K562 (cell line): ENCODE results near the gene EGFL7. TPM values are rescaled to one million over a fixed set of nuclear protein-coding genes. Genes with fewer than 3 reads are reported as not detected.
A peak's percentile ranks its signal among the peaks of the same experiment; 100 is the strongest.

Experiments used
- BHLHE40 ChIP-seq: IDR thresholded peaks from 2 replicates; pipeline ENCODE4 v1.6.1; 2011; ENCODE audit warnings: low read length, improper control_type of control experiment
- CEBPB ChIP-seq: fragments of 450-650 bp; IDR thresholded peaks from 2 replicates; pipeline ENCODE4 v1.6.1; 2016; ENCODE audit warnings: missing genetic modification characterization, missing compliant biosample characterization
- CGGBP1 ChIP-seq: fragments of 250-450 bp; sonication (Bioruptor Pico); IDR thresholded peaks from 2 replicates; pipeline ENCODE4 v1.9.0; 2021; ENCODE audit warnings: mild to moderate bottlenecking
- HMG20A ChIP-seq: fragments of 450-650 bp; formaldehyde crosslinking; conservative IDR thresholded peaks from 2 replicates; pipeline ENCODE4 v1.4.0; 2020; ENCODE audit warnings: mild to moderate bottlenecking, mixed read lengths
- LARP7 ChIP-seq: fragments of 450-650 bp; IDR thresholded peaks from 2 replicates; pipeline ENCODE4 v1.6.1; 2016
- NFIC ChIP-seq: fragments of 450-650 bp; IDR thresholded peaks from 2 replicates; pipeline ENCODE4 v1.6.1; 2017; ENCODE audit warnings: mild to moderate bottlenecking, inconsistent platforms
- NR2C2 ChIP-seq, 2 experiments: fragments of 200-800 bp in 1 of 2; sonication (Bioruptor generic) in 1 of 2; sonication (generic) in 1 of 2; formaldehyde crosslinking in 1 of 2; IDR thresholded peaks; 2 replicates each; pipeline versions ENCODE4 v1.6.1 to v1.8.0; 2016 to 2022; ENCODE audit warnings: mild to moderate bottlenecking in 1 of 2, missing compliant biosample characterization in 1 of 2, missing genetic modification characterization in 1 of 2, missing genetic modification reagents in 1 of 2
- PCBP1 ChIP-seq: fragments of 200-400 bp; formaldehyde crosslinking; IDR thresholded peaks from 2 replicates; pipeline ENCODE4 v1.6.1; 2018; ENCODE audit warnings: mild to moderate bottlenecking, low read depth, low read length; ENCODE audit not compliant: poor library complexity, severe bottlenecking
- POLR3A ChIP-seq: IDR thresholded peaks from 2 replicates; pipeline ENCODE4 v1.6.1; 2011; ENCODE audit warnings: borderline replicate concordance, mild to moderate bottlenecking, moderate library complexity; ENCODE audit not compliant: insufficient read length, insufficient read depth; ENCODE audit errors: extremely low read depth
- PYGO2 ChIP-seq: fragments of 450-650 bp; IDR thresholded peaks from 2 replicates; pipeline ENCODE4 v1.6.1; 2016; ENCODE audit warnings: mild to moderate bottlenecking, missing genetic modification characterization, moderate library complexity, missing compliant biosample characterization
- TCF7 ChIP-seq: sonication (generic); IDR thresholded peaks from 2 replicates; pipeline ENCODE4 v1.6.1; 2016; ENCODE audit warnings: antibody characterized with exemption, borderline replicate concordance
- THAP12 ChIP-seq: fragments of 250-450 bp; sonication (Bioruptor Pico); IDR thresholded peaks from 2 replicates; pipeline ENCODE4 v1.9.0; 2021; ENCODE audit warnings: mild to moderate bottlenecking, inconsistent platforms
- UBTF ChIP-seq, 2 experiments: IDR thresholded peaks; 2 replicates each; pipeline ENCODE4 v1.6.1; 2012; ENCODE audit warnings: improper control_type of control experiment in 2 of 2, low read depth in 2 of 2, low read length in 2 of 2, borderline replicate concordance in 1 of 2
- USF1 ChIP-seq: sonication (generic); formaldehyde crosslinking; IDR thresholded peaks from 2 replicates; pipeline ENCODE4 v1.9.0; 2022; ENCODE audit warnings: mild to moderate bottlenecking, missing genetic modification reagents
- ZBTB8A ChIP-seq: fragments of 450-650 bp; IDR thresholded peaks from 2 replicates; pipeline ENCODE4 v1.6.1; 2018; ENCODE audit warnings: mild to moderate bottlenecking, moderate library complexity; ENCODE audit not compliant: partially characterized antibody
- ZNF143 ChIP-seq: sonication (generic); formaldehyde crosslinking; IDR thresholded peaks from 2 replicates; pipeline ENCODE4 v1.9.0; 2022; ENCODE audit warnings: mild to moderate bottlenecking, missing genetic modification reagents
- ZNF280A ChIP-seq: fragments of 450-650 bp; IDR thresholded peaks from 2 replicates; pipeline ENCODE4 v1.6.1; 2018; ENCODE audit warnings: mild to moderate bottlenecking, low read depth; ENCODE audit not compliant: partially characterized antibody
- ZNF764 ChIP-seq: fragments of 250-450 bp; sonication (Bioruptor Pico); IDR thresholded peaks from 2 replicates; pipeline ENCODE4 v1.4.0; 2020; ENCODE audit warnings: low read depth, mild to moderate bottlenecking, moderate library complexity
- polyA plus RNA-seq, 8 experiments: library from polyadenylated mRNA; depleted of rRNA in 4 of 8; stranded (reverse) in 5 of 8; unstranded in 3 of 8; fragments of >200 nt; fragmentation: Nextera tagmentation in 2 of 8; fragmentation: Illumina TruSeq in 1 of 8; extraction: Ambion mirVana in 2 of 8; extraction: Trizol in 1 of 8; gene quantifications; 2 replicates each; pipeline versions ENCODE4 v1.2.1 to v1.2.3, GENCODE V29; 2011 to 2014; ENCODE audit warnings: inconsistent platforms in 1 of 8, missing spikeins in 1 of 8
- total RNA-seq, 7 experiments: library from RNA; depleted of rRNA in 6 of 7; stranded (reverse); fragments of >200 nt in 6 of 7; fragmentation: Illumina TruSeq in 2 of 7; extraction: Trizol in 2 of 7; gene quantifications; 2 replicates each; pipeline versions ENCODE4 v1.2.1 to v1.2.3, GENCODE V29; 2011 to 2021; ENCODE audit warnings: low replicate concordance in 1 of 7

The EGFL7 gene
- total and polyA plus RNA-seq, 9 of the 15 experiments (the other 6 are each of a cell fraction or from before 2014, with no cell fraction given) = 1.5 to 286 (median 55.5) TPM

- 0 out of 4 replicates have a peak, but pooled peaks of 1 of the 2 experiments have one; percentile 32 for TF ChIP-seq UBTF (IDR thresholded peaks at IDR 0.05; ENCODE audit: borderline replicate concordance in 1 of 2, low read depth in 2 of 2, low read length in 2 of 2)
- TF ChIP-seq THAP12 (CRISPR knock-in tag) = no peak
- TF ChIP-seq ZNF143 (CRISPR knock-in tag) = no peak
- no peak for TF ChIP-seq NR2C2 (CRISPR knock-in tag; IDR thresholded peaks at IDR 0.05)
- TF ChIP-seq NR2C2 (tag; IDR thresholded peaks at IDR 0.05) = peak; percentile 58; the same call in 1 of the 2 replicates
- 0 out of 2 replicates have a peak, but pooled peaks have one; percentile 10 for TF ChIP-seq NFIC
- TF ChIP-seq USF1 (CRISPR knock-in tag) = 0 out of 2 replicates have a peak, but pooled peaks have one; percentile 43
- TF ChIP-seq CGGBP1 (CRISPR knock-in tag) = no peak
- TF ChIP-seq CEBPB (tag) = peak; percentile 32; the same call in 1 of the 2 replicates
- TF ChIP-seq PYGO2 (tag) = no peak
- TF ChIP-seq HMG20A (CRISPR knock-in tag) = no peak
- TF ChIP-seq ZBTB8A = no peak
- no peak for TF ChIP-seq POLR3A
- no peak for TF ChIP-seq ZNF764 (CRISPR knock-in tag)
- TF ChIP-seq BHLHE40 = peak; percentile 12; the same call in 1 of the 2 replicates
- no peak for TF ChIP-seq PCBP1
- TF ChIP-seq ZNF280A = no peak
- no peak for TF ChIP-seq TCF7
- TF ChIP-seq LARP7 = no peak
- TF ChIP-seq, all 486 proteins: peak for 14
Observed at GRCh38 chr9:136619742-136620440, 42.8 kb upstream of the EGFL7 start (continued).
